Measurements from ENCODE around the gene DCP2.

Gene DCP2

DNA sequence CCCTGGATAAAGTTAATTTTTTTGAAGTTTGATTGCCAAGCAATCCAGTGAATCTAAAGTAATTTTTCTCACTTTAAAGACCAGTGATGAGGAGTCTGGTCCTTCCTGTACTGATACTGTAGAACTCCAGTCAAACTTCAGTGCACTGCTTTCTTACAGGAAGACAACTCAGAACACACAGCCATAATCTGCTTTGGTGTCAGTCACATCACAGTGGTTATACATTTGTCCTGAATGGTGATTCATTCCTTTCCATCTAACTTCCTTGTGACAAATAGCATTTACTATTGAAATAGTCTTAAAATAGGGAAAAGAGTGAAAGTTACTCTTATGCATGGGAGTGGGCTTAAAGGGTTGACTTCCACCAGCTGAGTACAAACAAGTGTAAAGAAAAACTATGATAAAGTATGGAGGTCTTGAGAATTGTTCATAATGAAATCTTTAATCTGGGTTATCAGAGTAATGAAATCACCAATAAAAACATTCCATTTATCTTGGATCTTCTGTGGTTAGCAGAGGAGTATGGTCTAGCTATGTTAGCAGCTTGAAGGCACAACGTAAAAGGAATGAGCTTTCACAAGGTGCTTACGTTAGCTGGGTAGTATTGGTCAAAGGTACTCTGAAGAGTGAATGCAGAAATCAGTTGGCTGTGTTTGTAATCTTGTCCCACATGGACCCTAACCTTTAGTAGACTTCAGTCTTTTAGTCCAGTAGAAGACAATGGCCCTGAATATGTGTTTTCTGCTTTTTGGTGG, 41.5 kb downstream of the DCP2 start:
- DNase-seq (ENCODE audit: low read depth in 2 of 3, low spot score in 2 of 3): no peak

DNA sequence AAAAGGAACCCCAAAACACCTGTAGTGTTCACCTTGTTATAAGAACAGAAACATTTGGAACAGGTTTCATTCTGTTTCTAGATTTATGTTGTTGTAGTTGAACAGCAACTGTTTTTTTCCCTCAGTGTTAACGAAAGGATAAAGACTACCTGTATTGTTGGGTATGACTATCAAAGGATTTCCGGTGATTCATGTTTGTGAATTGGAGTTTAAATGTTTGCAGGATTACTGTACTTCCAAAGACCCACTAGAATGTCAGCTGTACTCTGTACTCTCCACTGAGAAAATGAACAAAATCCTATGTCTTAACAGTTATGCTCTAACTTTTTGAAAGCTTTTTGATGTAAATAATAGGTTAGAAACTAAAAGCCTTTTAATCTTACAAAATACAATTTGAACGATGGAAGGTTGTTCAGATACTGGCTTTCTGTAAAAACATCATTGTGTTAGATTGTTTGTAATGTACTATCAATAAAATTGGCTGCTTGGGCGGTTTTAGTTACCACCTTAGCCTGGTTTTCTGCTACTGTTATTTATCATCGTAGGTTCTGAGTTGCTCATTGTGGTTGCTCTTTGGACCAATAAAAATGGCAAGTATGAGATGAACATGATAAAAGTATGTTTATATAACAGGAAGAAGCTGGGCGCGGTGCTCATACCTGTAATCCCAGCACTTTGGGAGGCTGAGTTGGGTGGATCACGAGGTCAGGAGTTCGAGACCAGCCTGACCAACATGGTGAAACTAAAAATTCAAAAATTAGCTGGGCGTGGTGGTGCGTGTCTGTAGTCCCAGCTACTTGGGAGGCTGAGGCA, 44.1 kb downstream of the DCP2 start:
- DNase-seq (ENCODE audit: low read depth in 2 of 3, low spot score in 2 of 3): no peak

GRCh38 chr5:113022661-113023060, 46.1 kb downstream of the DCP2 start:
- DNase-seq (ENCODE audit: low read depth in 2 of 3, low spot score in 2 of 3): no peak

DNA sequence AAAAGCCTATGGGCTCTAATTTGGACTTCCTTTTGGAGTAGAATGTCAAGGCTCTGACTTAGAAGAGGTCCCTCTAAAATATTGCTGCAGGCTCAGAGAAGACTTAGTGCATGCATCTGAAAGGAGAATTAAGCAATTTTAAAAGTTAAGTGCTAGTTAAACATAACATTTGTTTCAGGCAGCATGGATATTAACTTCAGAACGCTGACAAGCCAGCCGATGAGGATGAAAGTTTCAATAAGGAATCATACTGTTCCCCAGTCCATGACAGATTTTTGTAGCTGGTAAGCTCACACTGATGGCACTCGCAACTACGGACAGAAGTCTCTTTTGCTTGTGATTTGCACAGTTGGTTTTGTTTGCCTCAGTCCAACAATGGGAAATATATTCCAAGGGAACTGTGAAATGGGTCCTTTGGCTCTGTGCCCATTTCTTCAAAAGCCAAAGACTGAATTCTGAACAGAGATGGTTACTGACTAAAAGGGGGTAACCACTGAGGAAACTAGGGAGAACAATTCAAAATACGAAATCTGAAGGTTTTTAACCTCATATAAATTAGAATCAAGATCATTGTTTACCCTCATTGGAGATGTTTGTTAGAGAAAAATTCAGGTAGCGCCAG, 47.6 kb downstream of the DCP2 start:
- no peak for DNase-seq (ENCODE audit: low read depth in 2 of 3, low spot score in 2 of 3)

DNA sequence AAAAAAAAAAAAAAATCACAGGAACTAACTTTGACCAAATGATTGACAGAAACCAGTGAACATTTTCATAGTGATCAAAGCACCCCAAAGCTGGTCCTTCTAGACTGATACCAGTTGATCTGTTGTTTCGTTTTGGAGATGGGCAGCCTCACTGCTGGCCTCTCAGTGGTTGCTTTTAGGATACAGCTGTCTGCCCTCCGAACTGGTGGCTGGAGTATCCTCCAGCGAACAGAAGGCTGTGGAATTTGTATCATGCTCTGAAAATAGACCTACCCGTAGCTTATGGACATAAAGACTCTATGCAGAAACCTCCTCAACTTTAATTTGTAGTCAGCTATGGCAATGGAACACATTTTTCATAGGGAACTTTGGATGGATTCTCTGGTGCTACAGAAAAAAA, 49.0 kb downstream of the DCP2 start:
- no peak for DNase-seq (ENCODE audit: low read depth in 2 of 3, low spot score in 2 of 3)

- DNase-seq (ENCODE audit: low read depth in 2 of 3, low spot score in 2 of 3): no peak
Observed at GRCh38 chr5:113026211-113026610, 49.6 kb downstream of the DCP2 start.

DNA sequence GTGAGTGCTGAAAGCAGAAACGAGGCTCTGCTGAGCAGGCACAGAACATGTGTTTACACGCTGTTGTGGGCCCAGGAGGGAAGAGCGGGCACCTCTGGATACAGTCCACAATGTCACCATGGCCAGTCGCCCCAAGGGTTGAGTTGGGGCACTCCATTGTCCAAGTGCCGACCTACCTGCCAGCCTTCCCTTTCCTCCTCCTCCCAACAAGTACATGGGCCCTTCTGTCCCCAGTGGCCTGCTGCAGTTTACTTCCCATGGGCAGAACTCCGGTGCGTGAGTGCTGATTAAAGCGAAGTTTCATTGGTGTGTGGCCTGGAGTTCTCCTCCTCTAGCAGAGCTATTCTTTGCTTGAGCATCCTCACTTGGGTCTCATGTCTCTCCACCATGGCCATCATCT, 50.4 kb downstream of the DCP2 start:
- DNase-seq (ENCODE audit: low read depth in 2 of 3, low spot score in 2 of 3): no peak

GRCh38 chr5:113027431-113027830, 50.8 kb downstream of the DCP2 start:
- no peak for DNase-seq (ENCODE audit: low read depth in 2 of 3, low spot score in 2 of 3)

DNA sequence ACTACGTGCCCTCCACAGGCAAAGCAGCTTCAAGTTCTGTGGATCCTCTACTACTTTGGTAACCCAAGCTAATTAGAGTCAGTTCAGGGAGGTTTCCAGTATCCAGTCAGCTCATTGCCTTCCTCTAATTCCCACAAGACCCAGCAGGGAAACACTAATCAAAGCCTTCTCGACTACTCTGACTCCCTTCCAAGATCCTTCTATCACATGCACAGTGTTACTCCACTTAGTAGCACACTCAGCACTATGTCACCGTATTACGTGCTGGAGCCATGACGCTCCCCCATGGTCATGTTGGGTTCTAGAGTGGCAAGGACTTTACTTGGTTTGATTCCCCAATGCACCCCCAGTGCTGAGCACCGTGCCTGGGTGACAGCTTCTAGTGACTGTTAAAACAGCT, 53.0 kb downstream of the DCP2 start:
- no peak for DNase-seq (ENCODE audit: low read depth in 2 of 3, low spot score in 2 of 3)

DNA sequence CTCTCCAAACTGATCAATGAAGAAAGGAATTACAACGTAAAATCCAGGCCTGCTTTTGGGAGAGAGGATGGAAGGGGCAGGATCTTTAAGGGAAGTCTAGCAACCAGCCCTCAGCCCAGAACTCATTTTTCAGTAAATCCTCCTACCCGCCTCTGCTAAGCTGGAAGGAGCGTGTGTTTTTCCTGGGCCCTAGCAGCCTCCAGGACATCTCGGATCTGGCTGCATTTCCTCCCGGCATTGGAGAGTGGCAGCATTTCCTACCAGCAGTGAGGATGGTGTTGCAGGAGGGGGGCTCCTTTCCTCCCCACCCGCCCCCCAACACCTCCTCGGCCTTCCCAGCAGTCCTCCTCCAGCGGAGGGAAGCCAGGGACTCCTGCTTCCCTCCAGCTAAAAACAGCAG, 54.5 kb downstream of the DCP2 start:
- no peak for DNase-seq (ENCODE audit: low read depth in 2 of 3, low spot score in 2 of 3)

DNA sequence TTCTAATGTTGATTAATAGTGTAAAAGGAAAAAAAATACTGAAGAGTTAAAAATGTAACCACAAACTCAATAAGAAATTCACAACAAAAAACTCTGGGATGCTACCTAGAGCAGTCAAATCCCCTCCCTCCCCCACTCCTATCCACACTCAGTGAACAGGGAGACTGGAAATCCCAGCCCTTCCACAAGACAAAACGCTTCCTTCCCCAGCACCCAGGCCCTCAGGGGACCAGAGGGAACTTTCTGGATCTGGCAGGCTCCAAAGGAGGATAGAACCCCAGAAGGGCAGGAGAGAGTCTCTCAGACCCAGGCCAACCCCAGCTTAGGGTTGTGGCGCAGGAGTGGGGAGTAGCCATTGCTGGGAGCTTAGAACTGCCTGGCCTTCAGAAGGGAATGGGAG, 55.0 kb downstream of the DCP2 start:
- no peak for DNase-seq (ENCODE audit: low read depth in 2 of 3, low spot score in 2 of 3)

DNA sequence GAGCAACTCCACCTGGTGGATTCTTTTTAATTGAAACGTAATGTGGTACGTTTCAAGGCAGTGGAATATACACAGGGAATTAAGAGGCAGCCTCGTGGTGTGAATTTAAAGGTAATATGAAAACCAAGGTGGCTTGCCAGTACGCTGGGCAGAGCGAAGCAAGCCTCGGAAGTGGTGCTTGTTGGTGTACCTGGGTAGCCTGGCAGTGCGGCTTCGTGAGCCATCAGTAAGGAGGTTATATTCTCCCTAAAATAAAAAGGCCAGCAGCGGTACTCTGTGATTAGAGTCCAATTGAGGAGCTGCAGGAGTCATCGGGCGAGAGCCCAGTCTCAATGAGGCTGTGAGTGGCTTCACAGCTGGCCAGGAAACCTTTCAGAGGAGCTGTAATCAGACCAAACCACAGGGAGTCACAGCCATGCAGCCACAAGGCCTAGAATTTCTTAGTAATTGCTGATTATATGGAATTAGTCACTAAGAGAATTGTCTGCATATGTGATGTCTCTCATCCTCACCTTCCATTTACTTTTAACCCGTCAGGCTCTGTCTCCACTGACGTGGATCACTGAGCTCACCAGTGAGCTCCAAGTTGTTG, 57.7 kb downstream of the DCP2 start:
- no peak for DNase-seq (ENCODE audit: low read depth in 2 of 3, low spot score in 2 of 3)

- no peak for DNase-seq (ENCODE audit: low read depth in 2 of 3, low spot score in 2 of 3)
Observed at GRCh38 chr5:113035096-113035495, 58.5 kb downstream of the DCP2 start.

GRCh38 chr5:113036321-113036720, 59.7 kb downstream of the DCP2 start:
- DNase-seq (ENCODE audit: low read depth in 2 of 3, low spot score in 2 of 3): no peak

- no peak for DNase-seq (ENCODE audit: low read depth in 2 of 3, low spot score in 2 of 3)
Observed at GRCh38 chr5:113036826-113037225, 60.2 kb downstream of the DCP2 start.

DNA sequence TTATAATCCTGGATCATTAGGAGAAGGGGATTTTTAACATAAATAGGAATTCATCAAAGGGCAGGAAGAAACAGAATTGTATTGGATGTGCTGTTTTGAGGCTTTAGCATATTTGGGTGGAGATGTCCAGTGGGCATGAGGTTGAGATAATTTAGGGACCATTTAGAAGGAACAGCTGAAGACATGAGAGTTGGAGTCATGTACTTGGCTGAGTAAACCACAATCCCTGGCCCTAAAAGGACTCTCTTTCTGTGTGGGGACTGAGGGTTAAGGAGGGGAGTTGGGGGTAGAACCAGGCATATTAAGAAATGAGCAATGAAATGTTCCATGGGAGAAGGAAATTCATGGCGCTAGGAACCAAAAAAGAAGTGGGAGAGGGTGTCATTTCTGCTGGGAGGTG, 61.5 kb downstream of the DCP2 start:
- no peak for DNase-seq (ENCODE audit: low read depth in 2 of 3, low spot score in 2 of 3)

GRCh38 chr5:113038714-113039113, 62.1 kb downstream of the DCP2 start:
- no peak for DNase-seq (ENCODE audit: low read depth in 2 of 3, low spot score in 2 of 3)

GRCh38 chr5:113039229-113039933, 62.8 kb downstream of the DCP2 start:
- no peak for DNase-seq (ENCODE audit: low read depth in 2 of 3, low spot score in 2 of 3)

GRCh38 chr5:113039934-113040285, 63.3 kb downstream of the DCP2 start:
- no peak for DNase-seq (ENCODE audit: low read depth in 2 of 3, low spot score in 2 of 3)

- no peak for DNase-seq (ENCODE audit: low read depth in 2 of 3, low spot score in 2 of 3)
Observed at GRCh38 chr5:113040672-113041260, 64.2 kb downstream of the DCP2 start.
